PC-9 (cell line): ENCODE measurements around the gene CASQ2. TPM values are rescaled to one million over a fixed set of nuclear protein-coding genes. Genes with fewer than 3 reads are reported as not detected.

Experiments
- BruUV-seq: library from RNA; stranded (reverse); fragments of 400-500 nt; replicated peaks from 2 replicates; lab custom pipeline; 2021; lab: Mats Ljungman, UMichigan
- CTCF ChIA-PET: fragments of 300-600 bp; sonication (Branson Sonifier 250); formaldehyde crosslinking; loops from one replicate; lab custom pipeline; 2022; ENCODE audit warnings: antibody characterized with exemption; lab: Charles Lee
- POLR2A ChIA-PET: fragments of 300-600 bp; sonication (Branson Sonifier 250); formaldehyde crosslinking; loops from one replicate; lab custom pipeline; 2022; ENCODE audit warnings: antibody characterized with exemption; ENCODE audit not compliant: unreplicated experiment; lab: Charles Lee
- DNase-seq, 2 experiments: peaks; one replicate each; pipeline versions ENCODE4 v3.0.0 to v3.0.0-alpha.2; 2015 to 2022; ENCODE audit warnings: mixed read lengths in 1 of 2
- H2AFZ ChIP-seq: fragments of 200-600 bp; sonication (generic); 2 replicates; pipeline ENCODE4 v1.8.1; 2017; ENCODE audit warnings: antibody characterized with exemption
- H3F3A ChIP-seq: fragments of 200-600 bp; sonication (generic); 2 replicates; pipeline ENCODE4 v1.8.1; 2017; ENCODE audit warnings: antibody characterized with exemption, mild to moderate bottlenecking, low read depth; ENCODE audit not compliant: insufficient read depth
- H3K27ac ChIP-seq: fragments of 200-600 bp; sonication (generic); 2 replicates; pipeline ENCODE4 v1.6.1; 2016; ENCODE audit warnings: mixed run types
- H3K27me3 ChIP-seq: fragments of 200-600 bp; sonication (generic); 2 replicates; pipeline ENCODE4 v1.6.1; 2016; ENCODE audit warnings: low read depth, mixed run types; ENCODE audit not compliant: insufficient read depth
- H3K36me3 ChIP-seq: fragments of 200-600 bp; sonication (generic); 2 replicates; pipeline ENCODE4 v1.6.1; 2016; ENCODE audit warnings: low read depth, mixed run types
- H3K4me1 ChIP-seq: fragments of 200-600 bp; sonication (generic); replicated peaks from 2 replicates; pipeline ENCODE4 v1.6.1; 2016; ENCODE audit warnings: mixed run types; ENCODE audit not compliant: insufficient read depth
- H3K4me2 ChIP-seq: fragments of 200-600 bp; sonication (generic); 2 replicates; pipeline ENCODE4 v1.6.1; 2017; ENCODE audit warnings: mixed run types
- H3K4me3 ChIP-seq: fragments of 200-600 bp; sonication (generic); 2 replicates; pipeline ENCODE4 v1.6.1; 2016; ENCODE audit warnings: mixed run types
- H3K79me2 ChIP-seq: fragments of 200-600 bp; sonication (generic); 2 replicates; pipeline ENCODE4 v1.6.1; 2017; ENCODE audit warnings: low read depth, mixed run types
- H3K9me2 ChIP-seq: fragments of 200-600 bp; sonication (generic); 2 replicates; pipeline ENCODE4 v1.8.1; 2017; ENCODE audit warnings: mild to moderate bottlenecking; ENCODE audit not compliant: insufficient read depth
- H3K9me3 ChIP-seq: fragments of 200-600 bp; sonication (generic); 2 replicates; pipeline ENCODE4 v1.8.1; 2016; ENCODE audit warnings: low read depth; ENCODE audit not compliant: insufficient read depth
- H4K20me1 ChIP-seq: fragments of 200-600 bp; sonication (generic); 2 replicates; pipeline ENCODE4 v1.8.1; 2017; ENCODE audit not compliant: insufficient read depth
- EZH2 ChIP-seq: fragments of 200-600 bp; sonication (generic); IDR thresholded peaks from 2 replicates; pipeline ENCODE4 v1.8.0; 2017; ENCODE audit warnings: antibody characterized with exemption, low read depth
- intact Hi-C: fragments of 100-400 bp; cut with micrococcal nuclease; formaldehyde crosslinking; loops from one replicate; pipeline ENCODE4 v1.10.0; 2022; ENCODE audit not compliant: unreplicated experiment
- total RNA-seq: library from RNA; stranded (reverse); gene quantifications from 2 replicates; pipeline ENCODE4 v1.2.3, GENCODE V29; 2021
- TF ChIP-seq, protein P1 (sequence below): fragments of 200-600 bp; sonication (generic); conservative IDR thresholded peaks from 2 replicates; pipeline ENCODE4 v1.6.1; 2017; ENCODE audit warnings: mixed run types, antibody characterized with exemption, mild to moderate bottlenecking, moderate library complexity

The CASQ2 gene
- total RNA-seq, 1 experiment from 2014 or later = not detected

DNA sequence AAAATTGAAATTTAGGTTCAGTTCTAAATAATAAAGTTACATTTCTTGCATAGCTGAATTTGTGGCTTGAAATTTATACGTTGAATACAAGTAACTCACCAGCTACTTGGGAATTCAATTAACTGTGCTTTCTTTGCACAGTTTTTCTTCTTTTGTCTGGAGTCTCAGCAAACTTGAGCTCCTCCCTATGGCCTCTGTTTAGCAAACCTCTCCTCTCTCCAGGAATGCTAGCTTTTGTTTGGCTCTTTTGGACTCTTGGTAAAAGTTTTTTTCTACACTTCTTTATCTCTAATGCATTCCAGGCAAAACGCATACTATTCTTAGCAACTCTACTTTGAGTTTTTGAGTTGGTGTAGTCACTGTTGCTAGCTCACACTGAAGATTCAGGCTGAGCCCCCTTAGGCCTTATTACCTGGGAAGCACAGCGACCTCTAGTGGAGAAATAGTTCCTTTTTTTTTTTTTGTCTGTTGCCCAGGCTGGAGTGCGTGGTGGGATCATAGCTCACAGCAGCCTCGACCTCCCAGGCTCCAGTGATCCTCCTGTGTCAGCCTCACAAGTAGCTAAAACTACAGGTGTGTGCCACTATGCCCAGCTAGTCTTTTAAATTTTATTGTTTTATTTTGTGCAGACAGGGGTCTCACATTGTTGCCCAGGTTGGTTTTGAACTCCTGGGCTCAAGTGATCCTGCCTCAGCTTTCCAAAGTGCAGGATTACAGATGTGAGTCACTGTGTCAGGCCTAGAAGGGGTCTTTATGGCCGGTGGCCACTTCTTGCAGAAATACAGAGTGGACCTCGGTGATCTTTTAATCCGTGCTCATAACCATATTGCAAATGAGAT, 61.7 kb downstream of the CASQ2 start:
- ChIA-PET POLR2A (interaction anchor here (0.7 kb wide), 1 partner anchor 211 kb away, joined by 8 read pairs; no protein-coding TSS in a partner anchor), CTCF (interaction anchor here (0.5 to 2.8 kb wide), 25 partner anchors 8 to 1241 kb away, joined by 3 to 21 read pairs (median 4); no protein-coding TSS in a partner anchor)
- no peaks in the 10 kb centered on the region for H4K20me1 ChIP-seq
- H3F3A ChIP-seq = no peaks in the 10 kb centered on the region; the same call in none of the 2 replicates
- no peak overlapping the region for H3K4me2 ChIP-seq
- DNase-seq = peak in 1 of 2 experiments; percentile 58
- peaks cover 37% of the 10 kb centered on the region for H3K4me1 ChIP-seq
- intact Hi-C loops = loop anchor here (2.0 kb wide), 1 partner anchor 64 kb away; no protein-coding TSS in a partner anchor
- no peaks in the 10 kb centered on the region for H3K9me3 ChIP-seq
- H3K4me3 ChIP-seq = no peak overlapping the region
- no peak overlapping the region for H3K27ac ChIP-seq
- H3K27me3 ChIP-seq = no peaks in the 10 kb centered on the region
- H3K79me2 ChIP-seq = no peaks in the 10 kb centered on the region
- no peak overlapping the region for H2AFZ ChIP-seq
- no TSS peak for BruUV-seq
- TF ChIP-seq, protein P1, sequence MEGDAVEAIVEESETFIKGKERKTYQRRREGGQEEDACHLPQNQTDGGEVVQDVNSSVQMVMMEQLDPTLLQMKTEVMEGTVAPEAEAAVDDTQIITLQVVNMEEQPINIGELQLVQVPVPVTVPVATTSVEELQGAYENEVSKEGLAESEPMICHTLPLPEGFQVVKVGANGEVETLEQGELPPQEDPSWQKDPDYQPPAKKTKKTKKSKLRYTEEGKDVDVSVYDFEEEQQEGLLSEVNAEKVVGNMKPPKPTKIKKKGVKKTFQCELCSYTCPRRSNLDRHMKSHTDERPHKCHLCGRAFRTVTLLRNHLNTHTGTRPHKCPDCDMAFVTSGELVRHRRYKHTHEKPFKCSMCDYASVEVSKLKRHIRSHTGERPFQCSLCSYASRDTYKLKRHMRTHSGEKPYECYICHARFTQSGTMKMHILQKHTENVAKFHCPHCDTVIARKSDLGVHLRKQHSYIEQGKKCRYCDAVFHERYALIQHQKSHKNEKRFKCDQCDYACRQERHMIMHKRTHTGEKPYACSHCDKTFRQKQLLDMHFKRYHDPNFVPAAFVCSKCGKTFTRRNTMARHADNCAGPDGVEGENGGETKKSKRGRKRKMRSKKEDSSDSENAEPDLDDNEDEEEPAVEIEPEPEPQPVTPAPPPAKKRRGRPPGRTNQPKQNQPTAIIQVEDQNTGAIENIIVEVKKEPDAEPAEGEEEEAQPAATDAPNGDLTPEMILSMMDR = peak; percentile 99
- TF ChIP-seq EZH2 = no peak
- H3K9me2 ChIP-seq = no peaks in the 10 kb centered on the region
- no peaks in the 10 kb centered on the region for H3K36me3 ChIP-seq

DNA sequence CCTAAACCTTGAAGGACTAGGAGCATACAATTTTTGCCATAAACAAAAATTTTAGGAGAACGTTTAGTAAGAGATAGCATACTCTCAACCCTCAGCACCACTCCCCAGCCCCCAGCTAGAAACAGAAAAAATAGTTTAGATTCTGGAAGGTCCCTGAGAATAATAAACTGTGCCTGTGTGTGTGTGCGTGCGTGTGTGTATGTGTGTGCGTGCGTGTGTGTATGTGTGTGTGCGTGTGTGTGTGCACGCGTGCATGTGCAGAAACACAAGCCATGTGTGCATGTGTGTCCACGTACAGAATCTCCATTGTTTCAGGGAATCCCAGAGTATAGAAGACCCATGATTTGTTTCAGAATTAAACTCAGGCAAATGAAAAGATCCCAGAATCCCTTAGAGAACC, 62.6 kb downstream of the CASQ2 start:
- H3K27me3 ChIP-seq = no peaks in the 10 kb centered on the region
- H3K9me2 ChIP-seq = no peaks in the 10 kb centered on the region
- no TSS peak for BruUV-seq
- H3K4me2 ChIP-seq = peak overlapping the region; percentile 8; the same call in 1 of the 2 replicates
- H3K27ac ChIP-seq = no peak overlapping the region
- POLR2A ChIA-PET = interaction anchor here (0.6 to 0.7 kb wide), 2 partner anchors 8 to 210 kb away, joined by 3 to 8 read pairs; no protein-coding TSS in a partner anchor
- no peak overlapping the region for H3K4me3 ChIP-seq
- intact Hi-C loops = loop anchor here (2.0 kb wide), 1 partner anchor 63 kb away; no protein-coding TSS in a partner anchor
- H3F3A ChIP-seq = no peaks in the 10 kb centered on the region; the same call in 1 of the 2 replicates
- H3K9me3 ChIP-seq = no peaks in the 10 kb centered on the region
- H3K4me1 ChIP-seq = peaks cover 29% of the 10 kb centered on the region
- H3K79me2 ChIP-seq = no peaks in the 10 kb centered on the region
- H2AFZ ChIP-seq = no peak overlapping the region
- CTCF ChIA-PET = interaction anchor here (0.6 to 2.8 kb wide), 9 partner anchors 20 to 1240 kb away, joined by 3 to 21 read pairs (median 6); no protein-coding TSS in a partner anchor
- no peak for TF ChIP-seq EZH2
- TF ChIP-seq, protein P1 = no peak
- H3K36me3 ChIP-seq = no peaks in the 10 kb centered on the region
- H4K20me1 ChIP-seq = no peaks in the 10 kb centered on the region
- DNase-seq = no peak

DNA sequence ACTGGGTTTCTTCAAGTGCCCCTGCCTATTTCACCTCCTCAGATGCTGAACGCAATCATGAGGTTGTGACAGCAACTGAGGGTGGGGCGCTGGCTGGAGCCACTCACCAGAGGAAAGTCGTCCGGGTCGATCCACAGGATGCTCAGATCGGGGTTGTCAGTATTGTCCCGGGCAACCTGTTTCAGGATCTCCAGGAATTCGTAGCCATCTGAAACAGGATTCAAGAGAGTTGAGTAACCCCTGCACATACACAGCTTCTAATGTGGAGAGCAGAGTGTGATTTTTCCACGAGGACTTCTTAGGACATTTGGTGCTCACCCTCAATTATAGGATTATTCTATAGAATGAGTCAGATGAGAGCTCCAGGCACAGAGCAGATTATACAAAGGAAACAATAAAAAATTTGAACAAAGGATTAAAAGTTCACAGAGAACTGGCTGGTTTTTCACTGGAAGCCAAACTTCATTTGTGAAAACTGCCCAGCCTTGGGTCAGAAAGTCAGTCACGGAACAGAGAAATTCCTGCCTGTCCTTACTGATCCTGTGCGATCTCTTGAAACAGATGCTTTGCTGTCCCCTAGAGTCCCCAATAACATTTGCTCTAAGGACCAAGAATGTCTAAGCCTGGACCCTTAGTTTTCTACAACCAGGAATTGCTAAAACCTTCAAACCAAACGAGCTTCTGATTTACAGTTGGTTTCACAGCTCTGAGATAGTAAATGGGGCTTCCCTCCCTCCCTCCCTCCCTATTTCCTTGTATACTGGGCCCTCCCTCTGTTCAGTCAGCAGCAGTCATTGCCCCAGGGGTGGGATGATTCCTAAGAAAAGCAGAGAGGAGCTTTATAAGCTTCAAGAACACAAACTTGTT, 63.2 kb downstream of the CASQ2 start:
- Histone ChIP-seq H2AFZ (no peak overlapping the region), H4K20me1 (no peaks in the 10 kb centered on the region), H3K4me2 (peak overlapping the region; percentile 8; the same call in 1 of the 2 replicates), H3K4me3 (no peak overlapping the region), H3K9me3 (no peaks in the 10 kb centered on the region), H3K79me2 (no peaks in the 10 kb centered on the region), H3K27me3 (no peaks in the 10 kb centered on the region), H3K36me3 (no peaks in the 10 kb centered on the region), H3K27ac (no peak overlapping the region), H3K4me1 (peaks cover 23% of the 10 kb centered on the region), H3F3A (no peaks in the 10 kb centered on the region; the same call in 1 of the 2 replicates), H3K9me2 (no peaks in the 10 kb centered on the region)
- ChIA-PET CTCF (interaction anchor here (1.0 to 2.8 kb wide), 6 partner anchors 20 to 66 kb away, joined by 3 to 21 read pairs (median 8); no protein-coding TSS in a partner anchor), POLR2A (interaction anchor here (0.6 kb wide), 1 partner anchor 9 kb away, joined by 3 read pairs; no protein-coding TSS in a partner anchor)
- intact Hi-C loops = no loop called here
- no TSS peak for BruUV-seq
- no peak for TF ChIP-seq EZH2
- TF ChIP-seq, protein P1 = no peak
- DNase-seq = peak in 1 of 2 experiments; percentile 58
